HCT116 (cell line): ENCODE measurements around the gene PLPP2.

ENCODE experiments used
- EZH2 ChIP-seq: fragments of 200-600 bp; sonication (generic); IDR thresholded peaks from 2 replicates; pipeline ENCODE4 v1.6.1; 2017; ENCODE audit warnings: antibody characterized with exemption, mixed run types
- POLR2AphosphoS5 ChIP-seq: IDR thresholded peaks from 2 replicates; pipeline ENCODE4 v1.6.1; 2011; ENCODE audit warnings: mild to moderate bottlenecking, low read depth, low read length, moderate library complexity
- TCF7L2 ChIP-seq: IDR thresholded peaks from 2 replicates; pipeline ENCODE4 v1.7.0; 2011; ENCODE audit warnings: borderline replicate concordance, inconsistent platforms; ENCODE audit not compliant: insufficient read depth, insufficient read length; ENCODE audit errors: extremely low read depth
- TF ChIP-seq, protein P1 (sequence below), 3 experiments: fragments of 200-600 bp in 1 of 3; sonication (generic) in 1 of 3; IDR thresholded peaks in 2 of 3; conservative IDR thresholded peaks in 1 of 3; 2 replicates each; pipeline ENCODE4 v1.5.1; 2012 to 2017; ENCODE audit warnings: low read depth in 2 of 3, low read length in 2 of 3, antibody characterized with exemption in 1 of 3, borderline replicate concordance in 1 of 3, control low read depth in 1 of 3, mild to moderate bottlenecking in 1 of 3, mixed read lengths in 1 of 3, mixed run types in 1 of 3, moderate library complexity in 1 of 3; ENCODE audit not compliant: insufficient read depth in 1 of 3

DNA sequence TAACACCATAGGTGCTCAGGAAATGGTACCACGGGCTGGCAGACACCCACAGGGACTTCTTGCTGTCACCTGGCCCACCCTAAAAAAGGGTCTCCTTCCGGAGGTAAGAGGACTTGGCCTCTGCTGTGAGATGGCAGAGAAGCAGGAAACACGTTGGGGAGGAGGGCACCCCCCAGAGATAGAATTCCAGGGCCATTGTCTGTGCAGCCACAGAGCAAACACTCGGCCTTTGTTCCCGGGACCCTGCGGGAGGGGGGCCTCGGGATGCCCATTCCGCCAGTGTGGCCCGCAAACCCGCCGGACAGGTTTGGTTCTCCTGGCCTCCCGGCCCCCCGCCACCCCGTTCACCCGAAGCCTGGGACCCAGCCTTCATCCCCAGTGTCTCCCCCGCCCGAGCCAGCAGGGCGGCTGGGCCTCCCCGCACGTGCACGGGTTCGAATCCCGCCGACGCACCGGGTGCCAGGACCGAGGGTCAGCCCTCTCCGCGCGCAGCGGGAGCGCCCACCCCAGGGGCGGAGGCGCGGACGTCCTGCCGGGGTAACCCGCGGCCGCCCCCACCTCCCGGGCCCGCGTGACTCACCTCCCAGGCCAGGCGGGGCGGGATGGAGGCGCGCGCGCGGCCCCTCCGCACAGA, 714 bp downstream of the PLPP2 start:
- TF ChIP-seq, protein P1, sequence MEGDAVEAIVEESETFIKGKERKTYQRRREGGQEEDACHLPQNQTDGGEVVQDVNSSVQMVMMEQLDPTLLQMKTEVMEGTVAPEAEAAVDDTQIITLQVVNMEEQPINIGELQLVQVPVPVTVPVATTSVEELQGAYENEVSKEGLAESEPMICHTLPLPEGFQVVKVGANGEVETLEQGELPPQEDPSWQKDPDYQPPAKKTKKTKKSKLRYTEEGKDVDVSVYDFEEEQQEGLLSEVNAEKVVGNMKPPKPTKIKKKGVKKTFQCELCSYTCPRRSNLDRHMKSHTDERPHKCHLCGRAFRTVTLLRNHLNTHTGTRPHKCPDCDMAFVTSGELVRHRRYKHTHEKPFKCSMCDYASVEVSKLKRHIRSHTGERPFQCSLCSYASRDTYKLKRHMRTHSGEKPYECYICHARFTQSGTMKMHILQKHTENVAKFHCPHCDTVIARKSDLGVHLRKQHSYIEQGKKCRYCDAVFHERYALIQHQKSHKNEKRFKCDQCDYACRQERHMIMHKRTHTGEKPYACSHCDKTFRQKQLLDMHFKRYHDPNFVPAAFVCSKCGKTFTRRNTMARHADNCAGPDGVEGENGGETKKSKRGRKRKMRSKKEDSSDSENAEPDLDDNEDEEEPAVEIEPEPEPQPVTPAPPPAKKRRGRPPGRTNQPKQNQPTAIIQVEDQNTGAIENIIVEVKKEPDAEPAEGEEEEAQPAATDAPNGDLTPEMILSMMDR (IDR thresholded peaks at IDR 0.05 in 2 of 3, conservative IDR thresholded peaks at IDR 0.05 in 1 of 3; ENCODE audit: borderline replicate concordance in 1 of 3, insufficient read depth in 1 of 3, low read depth in 2 of 3, low read length in 2 of 3), result no peak
- TF ChIP-seq POLR2AphosphoS5 (no peak), TCF7L2 (no peak), EZH2 (no peak)
